Measurements from ENCODE around the gene TATDN3. TPM values are rescaled to one million over a fixed set of nuclear protein-coding genes. Genes with fewer than 3 reads are reported as not detected.
A peak's percentile ranks its signal among the peaks of the same experiment; 100 is the strongest.

TATDN3 gene
- total RNA-seq (2021) (17.3 and 22.6 TPM in 2 replicates), Bru-seq, nascent RNA (percentile 60 among the genes with signal in this experiment), BruChase-seq, experiment 1, labeled RNA remaining after a 2-hour chase (percentile 65 among the genes with signal in this experiment), BruChase-seq, experiment 2, labeled RNA remaining after a 6-hour chase (percentile 64 among the genes with signal in this experiment)
- long read RNA-seq, transcript TATDN3-202 (10 exons, 2,389 nt) = major isoform, 15 of 45 reads
- long read RNA-seq, transcript TATDN3-201 (10 exons, 2,321 nt) = minor isoform, 14 of 45 reads
- long read RNA-seq, partial matches to known transcripts = 2 of 45 reads
- long read RNA-seq, other reads (novel, unspliced or antisense) = 5 of 45 reads

GRCh38 chr1:212791676-212792395 is at the start of gene TATDN3, which contains the start of gene NSL1:
TSS of gene TATDN3 (plus strand) at chr1:212791894. CDS start at chr1:212791922, 28 bp downstream.
TSS of gene NSL1 (minus strand) at chr1:212791777. CDS start at chr1:212791763, 14 bp downstream.
- intact Hi-C loops (cut with micrococcal nuclease; ENCODE audit: unreplicated experiment) = loop anchor here (5.0 kb wide), 2 partner anchors 65 to 185 kb away; partner anchors contain the start of genes ATF3 and FLVCR1
- TF ChIP-seq, protein P1, sequence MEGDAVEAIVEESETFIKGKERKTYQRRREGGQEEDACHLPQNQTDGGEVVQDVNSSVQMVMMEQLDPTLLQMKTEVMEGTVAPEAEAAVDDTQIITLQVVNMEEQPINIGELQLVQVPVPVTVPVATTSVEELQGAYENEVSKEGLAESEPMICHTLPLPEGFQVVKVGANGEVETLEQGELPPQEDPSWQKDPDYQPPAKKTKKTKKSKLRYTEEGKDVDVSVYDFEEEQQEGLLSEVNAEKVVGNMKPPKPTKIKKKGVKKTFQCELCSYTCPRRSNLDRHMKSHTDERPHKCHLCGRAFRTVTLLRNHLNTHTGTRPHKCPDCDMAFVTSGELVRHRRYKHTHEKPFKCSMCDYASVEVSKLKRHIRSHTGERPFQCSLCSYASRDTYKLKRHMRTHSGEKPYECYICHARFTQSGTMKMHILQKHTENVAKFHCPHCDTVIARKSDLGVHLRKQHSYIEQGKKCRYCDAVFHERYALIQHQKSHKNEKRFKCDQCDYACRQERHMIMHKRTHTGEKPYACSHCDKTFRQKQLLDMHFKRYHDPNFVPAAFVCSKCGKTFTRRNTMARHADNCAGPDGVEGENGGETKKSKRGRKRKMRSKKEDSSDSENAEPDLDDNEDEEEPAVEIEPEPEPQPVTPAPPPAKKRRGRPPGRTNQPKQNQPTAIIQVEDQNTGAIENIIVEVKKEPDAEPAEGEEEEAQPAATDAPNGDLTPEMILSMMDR (conservative IDR thresholded peaks at IDR 0.05; ENCODE audit: low read depth, low read length) = no peak
- TF ChIP-seq EZH2 (IDR thresholded peaks at IDR 0.05; ENCODE audit: borderline replicate concordance, low read depth, low read length, poor library complexity, severe bottlenecking) = no peak
- BruUV-seq (replicated peaks) = TSS peak; percentile 74
- Histone ChIP-seq H3K4me1 (ENCODE audit: insufficient read depth, low read length, poor library complexity, severe bottlenecking) (peaks cover 4% of the 10 kb centered on the region), H3K9me3 (ENCODE audit: low read depth, low read length, poor library complexity, severe bottlenecking) (no peaks in the 10 kb centered on the region), H3K27me3 (replicated peaks; ENCODE audit: insufficient read depth, low read depth, low read length, poor library complexity) (no peaks in the 10 kb centered on the region), H3K36me3 (ENCODE audit: insufficient read depth, low read length, poor library complexity, severe bottlenecking) (peaks cover 5% of the 10 kb centered on the region), H3K27ac (ENCODE audit: low read depth, low read length, poor library complexity, severe bottlenecking) (peak within 1 kb of the TSS; percentile 81), H3K4me3 (ENCODE audit: low read depth, low read length, poor library complexity, severe bottlenecking) (peak within 1 kb of the TSS; percentile 80)
- POLR2A ChIA-PET (ENCODE audit: low non-redundant PET) = no interaction called here
- CTCF ChIA-PET = interaction anchor here (0.6 to 1.0 kb wide), 3 partner anchors 42 to 91 kb away, joined by 3 to 4 read pairs (median 3); no protein-coding TSS in a partner anchor
- peak; percentile 95 for DNase-seq (ENCODE audit: low spot score)

GRCh38 chr1:212743901-212744475 is 47.7 kb upstream of the TATDN3 start:
- CTCF ChIA-PET = interaction anchor here (0.6 kb wide), 1 partner anchor 33 kb away, joined by 6 read pairs; no protein-coding TSS in a partner anchor
- Histone ChIP-seq H3K9me3 (ENCODE audit: low read depth, low read length, poor library complexity, severe bottlenecking) (no peaks in the 10 kb centered on the region), H3K4me3 (ENCODE audit: low read depth, low read length, poor library complexity, severe bottlenecking) (no peak overlapping the region), H3K4me1 (ENCODE audit: insufficient read depth, low read length, poor library complexity, severe bottlenecking) (no peaks in the 10 kb centered on the region), H3K27ac (ENCODE audit: low read depth, low read length, poor library complexity, severe bottlenecking) (no peak overlapping the region), H3K27me3 (replicated peaks; ENCODE audit: insufficient read depth, low read depth, low read length, poor library complexity) (no peaks in the 10 kb centered on the region), H3K36me3 (ENCODE audit: insufficient read depth, low read length, poor library complexity, severe bottlenecking) (no peaks in the 10 kb centered on the region)
- intact Hi-C loops (cut with micrococcal nuclease; ENCODE audit: unreplicated experiment) = no loop called here
- no peak for DNase-seq (ENCODE audit: low spot score)
- TF ChIP-seq, protein P1 (conservative IDR thresholded peaks at IDR 0.05; ENCODE audit: low read depth, low read length) = no peak
- no peak for TF ChIP-seq EZH2 (IDR thresholded peaks at IDR 0.05; ENCODE audit: borderline replicate concordance, low read depth, low read length, poor library complexity, severe bottlenecking)
- POLR2A ChIA-PET (ENCODE audit: low non-redundant PET) = no interaction called here
- BruUV-seq (replicated peaks) = no TSS peak

DNA sequence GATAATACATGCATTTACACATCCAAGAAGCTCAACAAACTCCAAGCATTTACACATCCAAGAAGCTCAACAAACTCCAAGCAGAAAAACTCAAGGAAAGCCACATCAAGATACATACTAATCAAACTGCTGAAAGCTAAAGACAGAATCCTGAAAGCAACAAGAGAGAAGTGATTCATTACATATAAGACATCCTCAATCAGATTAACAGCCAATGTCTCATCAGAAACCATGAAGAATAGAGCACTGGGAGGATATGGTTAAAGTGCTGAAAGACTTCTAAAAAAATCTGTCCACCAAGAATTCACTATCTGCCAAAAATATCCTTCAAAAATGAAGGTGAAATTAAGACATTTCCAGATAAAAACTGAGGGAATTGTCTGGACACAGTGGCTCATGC is 46.4 kb upstream of the TATDN3 start:
- DNase-seq (ENCODE audit: low spot score) = no peak
- ChIA-PET POLR2A (ENCODE audit: low non-redundant PET) (no interaction called here), CTCF (no interaction called here)
- intact Hi-C loops (cut with micrococcal nuclease; ENCODE audit: unreplicated experiment) = no loop called here
- Histone ChIP-seq H3K9me3 (ENCODE audit: low read depth, low read length, poor library complexity, severe bottlenecking) (no peaks in the 10 kb centered on the region), H3K4me1 (ENCODE audit: insufficient read depth, low read length, poor library complexity, severe bottlenecking) (peaks cover 4% of the 10 kb centered on the region), H3K27ac (ENCODE audit: low read depth, low read length, poor library complexity, severe bottlenecking) (no peak overlapping the region), H3K36me3 (ENCODE audit: insufficient read depth, low read length, poor library complexity, severe bottlenecking) (no peaks in the 10 kb centered on the region), H3K27me3 (replicated peaks; ENCODE audit: insufficient read depth, low read depth, low read length, poor library complexity) (no peaks in the 10 kb centered on the region), H3K4me3 (ENCODE audit: low read depth, low read length, poor library complexity, severe bottlenecking) (no peak overlapping the region)
- TF ChIP-seq, protein P1 (conservative IDR thresholded peaks at IDR 0.05; ENCODE audit: low read depth, low read length) = no peak
- TF ChIP-seq EZH2 (IDR thresholded peaks at IDR 0.05; ENCODE audit: borderline replicate concordance, low read depth, low read length, poor library complexity, severe bottlenecking) = no peak
- BruUV-seq (replicated peaks) = no TSS peak

All from A673 (cell line).